ENCODE data around the gene MEGF8. TPM values are rescaled to one million over a fixed set of nuclear protein-coding genes. Genes with fewer than 3 reads are reported as not detected.

The MEGF8 gene
- total RNA-seq, 1 donor from 2014 or later, result 75.7 TPM

DNA sequence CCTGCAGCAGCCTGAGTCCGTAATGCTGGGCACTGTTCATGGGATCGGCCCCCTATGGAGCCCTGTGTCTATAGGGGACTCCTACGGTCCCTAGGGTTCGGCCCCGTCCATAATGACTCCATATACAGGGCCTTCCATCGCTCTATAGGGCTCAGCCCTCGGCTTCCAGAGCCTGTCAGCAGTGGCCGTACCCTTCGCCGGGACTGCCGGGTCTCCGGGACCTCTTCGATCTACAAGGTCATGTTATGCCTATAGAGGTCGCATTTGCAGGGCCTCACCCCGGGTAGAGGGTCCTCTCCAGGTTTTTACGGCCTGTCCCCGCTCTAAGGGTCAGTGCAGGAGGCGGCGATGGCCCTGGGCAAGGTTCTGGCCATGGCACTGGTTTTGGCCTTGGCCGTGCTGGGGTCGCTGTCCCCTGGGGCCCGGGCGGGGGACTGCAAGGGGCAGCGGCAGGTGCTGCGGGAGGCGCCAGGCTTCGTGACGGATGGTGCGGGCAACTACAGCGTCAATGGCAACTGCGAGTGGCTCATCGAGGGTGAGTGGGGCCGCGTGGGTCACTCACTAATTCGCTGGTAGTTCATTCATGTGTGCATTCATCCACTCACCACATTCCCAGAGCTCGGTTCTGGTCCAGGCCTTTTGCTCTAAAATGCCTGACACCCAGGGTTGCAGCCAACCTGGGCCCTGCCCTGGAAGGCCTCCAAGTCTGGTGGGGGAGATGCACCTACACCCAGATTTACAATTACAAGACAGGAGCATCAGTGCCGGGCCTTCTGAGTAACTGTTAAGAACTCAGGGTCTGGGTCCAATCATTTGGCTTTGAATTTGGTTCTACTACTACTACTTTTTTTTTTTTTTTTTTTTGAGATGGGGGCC lies 699 bp downstream of the MEGF8 start:
- DNase-seq (ENCODE audit: extremely low spot score, unreplicated experiment), result no peak
- Mint-ChIP-seq H3K27ac (ENCODE audit: unreplicated experiment) (peak overlapping the region; percentile 52), H3K4me3 (ENCODE audit: unreplicated experiment) (peak overlapping the region; percentile 83), H3K4me1 (ENCODE audit: unreplicated experiment) (peaks cover 34% of the 10 kb centered on the region), H3K36me3 (ENCODE audit: unreplicated experiment) (no peaks in the 10 kb centered on the region), H3K27me3 (ENCODE audit: unreplicated experiment) (peaks cover 26% of the 10 kb centered on the region), H3K9me3 (ENCODE audit: unreplicated experiment) (no peaks in the 10 kb centered on the region)
- TF ChIP-seq, protein P1, sequence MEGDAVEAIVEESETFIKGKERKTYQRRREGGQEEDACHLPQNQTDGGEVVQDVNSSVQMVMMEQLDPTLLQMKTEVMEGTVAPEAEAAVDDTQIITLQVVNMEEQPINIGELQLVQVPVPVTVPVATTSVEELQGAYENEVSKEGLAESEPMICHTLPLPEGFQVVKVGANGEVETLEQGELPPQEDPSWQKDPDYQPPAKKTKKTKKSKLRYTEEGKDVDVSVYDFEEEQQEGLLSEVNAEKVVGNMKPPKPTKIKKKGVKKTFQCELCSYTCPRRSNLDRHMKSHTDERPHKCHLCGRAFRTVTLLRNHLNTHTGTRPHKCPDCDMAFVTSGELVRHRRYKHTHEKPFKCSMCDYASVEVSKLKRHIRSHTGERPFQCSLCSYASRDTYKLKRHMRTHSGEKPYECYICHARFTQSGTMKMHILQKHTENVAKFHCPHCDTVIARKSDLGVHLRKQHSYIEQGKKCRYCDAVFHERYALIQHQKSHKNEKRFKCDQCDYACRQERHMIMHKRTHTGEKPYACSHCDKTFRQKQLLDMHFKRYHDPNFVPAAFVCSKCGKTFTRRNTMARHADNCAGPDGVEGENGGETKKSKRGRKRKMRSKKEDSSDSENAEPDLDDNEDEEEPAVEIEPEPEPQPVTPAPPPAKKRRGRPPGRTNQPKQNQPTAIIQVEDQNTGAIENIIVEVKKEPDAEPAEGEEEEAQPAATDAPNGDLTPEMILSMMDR (IDR thresholded peaks at IDR 0.05), result no peak

DNA sequence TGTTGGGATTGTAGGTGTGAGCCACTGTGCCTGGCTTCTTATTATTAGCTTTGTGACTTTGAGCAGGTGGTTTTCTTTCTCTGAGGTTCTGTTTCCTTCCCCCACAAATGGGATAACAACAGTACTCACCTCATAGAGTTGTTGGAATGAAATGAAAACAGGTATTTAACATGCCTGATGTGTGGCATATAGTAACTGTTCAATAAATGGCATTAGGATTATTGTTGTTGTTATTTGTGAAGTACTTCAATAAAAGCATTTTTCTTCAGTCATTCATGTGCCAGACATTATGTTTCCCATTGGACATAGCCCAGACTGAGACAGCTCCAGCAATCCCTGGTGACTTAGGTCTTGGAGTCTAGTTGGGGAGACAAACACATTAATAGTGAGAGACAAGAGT lies 1.5 kb downstream of the MEGF8 start:
- DNase-seq (ENCODE audit: extremely low spot score, unreplicated experiment), result no peak
- H3K36me3 Mint-ChIP-seq (ENCODE audit: unreplicated experiment), result no peaks in the 10 kb centered on the region
- peaks cover 34% of the 10 kb centered on the region for H3K4me1 Mint-ChIP-seq (ENCODE audit: unreplicated experiment)
- H3K9me3 Mint-ChIP-seq (ENCODE audit: unreplicated experiment), result no peaks in the 10 kb centered on the region
- H3K27me3 Mint-ChIP-seq (ENCODE audit: unreplicated experiment), result peaks cover 21% of the 10 kb centered on the region
- TF ChIP-seq, protein P1 (IDR thresholded peaks at IDR 0.05), result no peak
- no peak overlapping the region for H3K27ac Mint-ChIP-seq (ENCODE audit: unreplicated experiment)
- peak overlapping the region; percentile 83 for H3K4me3 Mint-ChIP-seq (ENCODE audit: unreplicated experiment)

DNA sequence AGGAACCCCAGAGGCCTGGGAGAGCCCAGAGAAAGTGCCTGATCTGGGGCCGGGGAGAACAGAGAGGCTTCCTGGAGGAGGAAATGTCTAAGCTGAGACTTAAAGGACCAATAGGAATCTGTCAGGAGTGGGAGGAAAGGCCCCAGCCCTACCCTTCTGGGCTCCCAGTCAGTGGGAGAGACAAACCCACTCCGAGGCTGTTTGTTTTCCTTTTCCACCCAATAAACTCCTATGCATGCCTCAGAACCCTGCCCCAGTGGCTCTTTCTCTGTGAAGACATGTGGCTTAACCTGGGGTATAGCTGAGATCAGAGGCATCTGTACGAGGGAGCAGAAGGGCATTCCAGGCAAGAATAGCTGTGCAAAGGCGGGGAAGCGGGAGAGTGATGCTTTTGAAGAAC lies 1.9 kb downstream of the MEGF8 start:
- Mint-ChIP-seq H3K27me3 (ENCODE audit: unreplicated experiment) (peaks cover 17% of the 10 kb centered on the region), H3K27ac (ENCODE audit: unreplicated experiment) (no peak overlapping the region), H3K36me3 (ENCODE audit: unreplicated experiment) (no peaks in the 10 kb centered on the region), H3K4me1 (ENCODE audit: unreplicated experiment) (peaks cover 34% of the 10 kb centered on the region), H3K4me3 (ENCODE audit: unreplicated experiment) (peak overlapping the region; percentile 83), H3K9me3 (ENCODE audit: unreplicated experiment) (no peaks in the 10 kb centered on the region)
- no peak for DNase-seq (ENCODE audit: extremely low spot score, unreplicated experiment)
- TF ChIP-seq, protein P1 (IDR thresholded peaks at IDR 0.05), result no peak

DNA sequence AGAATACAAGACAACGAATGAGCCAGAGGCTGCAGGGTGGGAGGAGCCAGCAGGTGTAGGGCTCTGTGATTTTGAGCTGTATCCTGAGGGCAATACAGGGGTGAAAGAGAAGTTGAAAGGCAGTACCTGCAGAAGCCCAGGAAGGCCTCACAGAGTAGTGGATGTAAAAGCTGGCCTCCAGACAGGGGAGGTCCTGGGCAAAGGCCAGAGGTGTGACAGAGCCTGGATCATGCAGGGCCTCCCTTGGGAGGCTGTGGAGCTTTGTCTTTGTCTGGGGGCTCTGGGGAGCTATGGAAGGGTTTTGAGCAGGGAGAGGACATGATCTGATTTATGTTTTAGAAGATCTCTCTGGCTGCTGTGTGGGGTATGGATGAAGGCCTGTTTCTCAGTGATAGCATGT lies 2.7 kb downstream of the MEGF8 start:
- Mint-ChIP-seq H3K9me3 (ENCODE audit: unreplicated experiment) (no peaks in the 10 kb centered on the region), H3K4me3 (ENCODE audit: unreplicated experiment) (no peak overlapping the region), H3K4me1 (ENCODE audit: unreplicated experiment) (peaks cover 34% of the 10 kb centered on the region), H3K27me3 (ENCODE audit: unreplicated experiment) (peaks cover 10% of the 10 kb centered on the region), H3K36me3 (ENCODE audit: unreplicated experiment) (no peaks in the 10 kb centered on the region), H3K27ac (ENCODE audit: unreplicated experiment) (no peak overlapping the region)
- TF ChIP-seq, protein P1 (IDR thresholded peaks at IDR 0.05), result no peak
- DNase-seq (ENCODE audit: extremely low spot score, unreplicated experiment), result no peak

DNA sequence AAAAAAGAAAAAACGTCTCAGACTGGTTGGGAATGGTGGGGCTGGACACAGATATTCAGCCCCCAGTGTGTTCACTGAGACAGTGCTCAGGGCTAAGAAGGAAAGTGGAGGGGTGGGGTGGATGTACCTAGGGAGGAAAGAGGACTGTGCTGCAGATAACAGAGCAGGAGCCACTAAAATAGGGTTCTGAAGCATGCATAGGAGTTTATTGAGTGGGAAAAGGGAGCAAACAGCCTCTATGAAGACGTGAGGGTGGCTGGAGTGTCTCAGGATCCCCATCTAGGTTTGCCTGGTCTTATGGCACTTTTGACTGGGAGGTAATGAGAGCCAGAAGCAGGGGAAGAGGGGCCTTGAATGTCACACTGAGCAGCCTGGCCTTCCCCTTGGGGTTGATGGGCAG lies 3.4 kb downstream of the MEGF8 start:
- H3K4me1 Mint-ChIP-seq (ENCODE audit: unreplicated experiment), result peaks cover 34% of the 10 kb centered on the region
- H3K4me3 Mint-ChIP-seq (ENCODE audit: unreplicated experiment), result no peak overlapping the region
- H3K27me3 Mint-ChIP-seq (ENCODE audit: unreplicated experiment), result peaks cover 6% of the 10 kb centered on the region
- DNase-seq (ENCODE audit: extremely low spot score, unreplicated experiment), result no peak
- TF ChIP-seq, protein P1 (IDR thresholded peaks at IDR 0.05), result no peak
- H3K36me3 Mint-ChIP-seq (ENCODE audit: unreplicated experiment), result no peaks in the 10 kb centered on the region
- H3K27ac Mint-ChIP-seq (ENCODE audit: unreplicated experiment), result no peak overlapping the region
- no peaks in the 10 kb centered on the region for H3K9me3 Mint-ChIP-seq (ENCODE audit: unreplicated experiment)
